ENCODE measurements around the gene FDX1.

Gene FDX1

DNA sequence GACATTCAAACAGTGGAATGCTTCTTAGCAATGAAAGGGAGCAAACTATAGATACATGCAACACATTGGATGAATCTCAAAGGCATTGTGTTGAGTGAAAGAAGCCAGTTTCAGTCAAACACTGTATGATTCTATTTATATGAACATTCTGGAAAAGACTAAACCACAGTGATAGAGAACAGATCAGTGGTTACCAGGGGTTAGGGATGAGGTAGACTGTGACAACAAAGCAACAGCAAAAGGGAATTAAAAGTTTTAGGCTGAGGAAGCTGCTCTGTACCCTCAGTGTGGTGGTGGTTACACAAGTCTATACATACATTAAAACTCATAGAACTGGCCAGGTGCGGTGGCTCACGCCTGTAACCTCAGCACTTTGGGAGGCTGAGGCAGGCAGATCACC, 23.0 kb downstream of the FDX1 start:
- no peaks in the 10 kb centered on the region for H3K27me3 ChIP-seq (ENCODE audit: insufficient read depth, poor library complexity, severe bottlenecking)
- DNase-seq (ENCODE audit: low read depth in 1 of 2, low spot score in 1 of 2) = no peak
- no peak for TF ChIP-seq GABPA (IDR thresholded peaks at IDR 0.05; ENCODE audit: low read depth)
- TF ChIP-seq, protein P1, sequence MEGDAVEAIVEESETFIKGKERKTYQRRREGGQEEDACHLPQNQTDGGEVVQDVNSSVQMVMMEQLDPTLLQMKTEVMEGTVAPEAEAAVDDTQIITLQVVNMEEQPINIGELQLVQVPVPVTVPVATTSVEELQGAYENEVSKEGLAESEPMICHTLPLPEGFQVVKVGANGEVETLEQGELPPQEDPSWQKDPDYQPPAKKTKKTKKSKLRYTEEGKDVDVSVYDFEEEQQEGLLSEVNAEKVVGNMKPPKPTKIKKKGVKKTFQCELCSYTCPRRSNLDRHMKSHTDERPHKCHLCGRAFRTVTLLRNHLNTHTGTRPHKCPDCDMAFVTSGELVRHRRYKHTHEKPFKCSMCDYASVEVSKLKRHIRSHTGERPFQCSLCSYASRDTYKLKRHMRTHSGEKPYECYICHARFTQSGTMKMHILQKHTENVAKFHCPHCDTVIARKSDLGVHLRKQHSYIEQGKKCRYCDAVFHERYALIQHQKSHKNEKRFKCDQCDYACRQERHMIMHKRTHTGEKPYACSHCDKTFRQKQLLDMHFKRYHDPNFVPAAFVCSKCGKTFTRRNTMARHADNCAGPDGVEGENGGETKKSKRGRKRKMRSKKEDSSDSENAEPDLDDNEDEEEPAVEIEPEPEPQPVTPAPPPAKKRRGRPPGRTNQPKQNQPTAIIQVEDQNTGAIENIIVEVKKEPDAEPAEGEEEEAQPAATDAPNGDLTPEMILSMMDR (IDR thresholded peaks at IDR 0.05; ENCODE audit: insufficient read depth, low read length) = no peak
- no peak for TF ChIP-seq SPI1 (IDR thresholded peaks at IDR 0.05; ENCODE audit: borderline replicate concordance, low read depth)
- no peak for TF ChIP-seq POLR2AphosphoS5 (IDR thresholded peaks at IDR 0.05; ENCODE audit: low read depth)
- TF ChIP-seq, protein P2, sequence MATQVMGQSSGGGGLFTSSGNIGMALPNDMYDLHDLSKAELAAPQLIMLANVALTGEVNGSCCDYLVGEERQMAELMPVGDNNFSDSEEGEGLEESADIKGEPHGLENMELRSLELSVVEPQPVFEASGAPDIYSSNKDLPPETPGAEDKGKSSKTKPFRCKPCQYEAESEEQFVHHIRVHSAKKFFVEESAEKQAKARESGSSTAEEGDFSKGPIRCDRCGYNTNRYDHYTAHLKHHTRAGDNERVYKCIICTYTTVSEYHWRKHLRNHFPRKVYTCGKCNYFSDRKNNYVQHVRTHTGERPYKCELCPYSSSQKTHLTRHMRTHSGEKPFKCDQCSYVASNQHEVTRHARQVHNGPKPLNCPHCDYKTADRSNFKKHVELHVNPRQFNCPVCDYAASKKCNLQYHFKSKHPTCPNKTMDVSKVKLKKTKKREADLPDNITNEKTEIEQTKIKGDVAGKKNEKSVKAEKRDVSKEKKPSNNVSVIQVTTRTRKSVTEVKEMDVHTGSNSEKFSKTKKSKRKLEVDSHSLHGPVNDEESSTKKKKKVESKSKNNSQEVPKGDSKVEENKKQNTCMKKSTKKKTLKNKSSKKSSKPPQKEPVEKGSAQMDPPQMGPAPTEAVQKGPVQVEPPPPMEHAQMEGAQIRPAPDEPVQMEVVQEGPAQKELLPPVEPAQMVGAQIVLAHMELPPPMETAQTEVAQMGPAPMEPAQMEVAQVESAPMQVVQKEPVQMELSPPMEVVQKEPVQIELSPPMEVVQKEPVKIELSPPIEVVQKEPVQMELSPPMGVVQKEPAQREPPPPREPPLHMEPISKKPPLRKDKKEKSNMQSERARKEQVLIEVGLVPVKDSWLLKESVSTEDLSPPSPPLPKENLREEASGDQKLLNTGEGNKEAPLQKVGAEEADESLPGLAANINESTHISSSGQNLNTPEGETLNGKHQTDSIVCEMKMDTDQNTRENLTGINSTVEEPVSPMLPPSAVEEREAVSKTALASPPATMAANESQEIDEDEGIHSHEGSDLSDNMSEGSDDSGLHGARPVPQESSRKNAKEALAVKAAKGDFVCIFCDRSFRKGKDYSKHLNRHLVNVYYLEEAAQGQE (IDR thresholded peaks at IDR 0.05; ENCODE audit: insufficient replicate concordance, low read depth) = no peak
- no peak overlapping the region for H3K27ac ChIP-seq (replicated peaks)
- no peak overlapping the region for H3K4me3 ChIP-seq (replicated peaks; ENCODE audit: insufficient read depth, low read length)

DNA sequence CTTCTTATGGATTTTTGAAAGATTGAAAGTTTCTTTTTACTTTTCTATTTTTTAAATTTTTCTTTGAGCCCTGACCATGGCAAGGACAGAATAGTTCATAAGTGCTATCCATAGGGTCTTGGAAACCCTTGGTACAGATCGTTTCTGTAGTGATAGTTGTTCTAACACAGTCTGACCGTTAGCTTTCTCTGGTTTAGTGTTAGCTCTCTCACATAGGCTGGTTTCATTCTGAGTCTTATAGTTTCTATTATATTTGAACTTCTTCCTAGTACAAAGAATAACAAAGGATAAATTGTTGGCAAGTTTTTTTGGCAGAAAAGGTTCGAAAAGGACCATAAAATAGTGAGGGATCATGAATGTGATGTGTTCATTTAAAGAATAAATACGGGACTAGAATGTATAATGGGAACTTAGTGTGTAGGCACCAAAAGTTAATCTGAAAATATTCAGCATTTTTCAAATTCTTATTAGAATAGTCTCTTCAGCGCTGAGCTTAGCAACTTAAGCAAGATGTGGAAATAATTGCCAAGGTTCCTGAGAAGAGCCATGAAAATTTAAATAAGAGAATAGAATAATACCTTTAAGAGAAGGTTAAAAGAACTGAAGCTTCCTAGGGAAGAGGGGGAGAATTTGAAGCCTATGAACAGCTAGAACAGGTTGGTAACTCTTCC, 24.1 kb downstream of the FDX1 start:
- DNase-seq (ENCODE audit: low read depth in 1 of 2, low spot score in 1 of 2) = no peak
- H3K27me3 ChIP-seq (ENCODE audit: insufficient read depth, poor library complexity, severe bottlenecking) = no peaks in the 10 kb centered on the region
- H3K27ac ChIP-seq (replicated peaks) = no peak overlapping the region
- TF ChIP-seq, protein P1 (IDR thresholded peaks at IDR 0.05; ENCODE audit: insufficient read depth, low read length) = no peak
- TF ChIP-seq, protein P2 (IDR thresholded peaks at IDR 0.05; ENCODE audit: insufficient replicate concordance, low read depth) = no peak
- TF ChIP-seq POLR2AphosphoS5 (IDR thresholded peaks at IDR 0.05; ENCODE audit: low read depth) (no peak), SPI1 (IDR thresholded peaks at IDR 0.05; ENCODE audit: borderline replicate concordance, low read depth) (no peak), GABPA (IDR thresholded peaks at IDR 0.05; ENCODE audit: low read depth) (no peak)
- no peak overlapping the region for H3K4me3 ChIP-seq (replicated peaks; ENCODE audit: insufficient read depth, low read length)

DNA sequence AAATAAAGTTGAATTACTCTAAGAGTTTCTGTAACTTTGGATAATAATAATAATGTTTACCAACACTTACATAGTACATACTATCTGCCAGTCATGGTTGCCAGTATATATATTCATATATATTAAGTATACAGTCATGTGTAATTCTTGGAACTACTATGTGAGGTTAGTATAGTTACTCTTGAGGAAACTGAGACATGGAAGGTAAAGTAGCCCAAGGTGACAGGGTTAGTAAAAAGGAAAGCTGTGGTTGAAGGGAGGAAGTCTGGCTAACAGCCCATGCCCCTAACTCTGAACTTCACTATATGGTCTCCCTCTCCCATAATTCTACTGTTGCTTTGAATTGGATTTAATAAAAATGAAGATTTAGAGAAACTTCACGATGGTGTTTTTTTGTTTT, 24.9 kb downstream of the FDX1 start:
- H3K27ac ChIP-seq (replicated peaks) = no peak overlapping the region
- H3K27me3 ChIP-seq (ENCODE audit: insufficient read depth, poor library complexity, severe bottlenecking) = no peaks in the 10 kb centered on the region
- no peak for DNase-seq (ENCODE audit: low read depth in 1 of 2, low spot score in 1 of 2)
- H3K4me3 ChIP-seq (replicated peaks; ENCODE audit: insufficient read depth, low read length) = no peak overlapping the region
- TF ChIP-seq GABPA (IDR thresholded peaks at IDR 0.05; ENCODE audit: low read depth) = no peak
- TF ChIP-seq POLR2AphosphoS5 (IDR thresholded peaks at IDR 0.05; ENCODE audit: low read depth) = no peak
- no peak for TF ChIP-seq SPI1 (IDR thresholded peaks at IDR 0.05; ENCODE audit: borderline replicate concordance, low read depth)
- TF ChIP-seq, protein P1 (IDR thresholded peaks at IDR 0.05; ENCODE audit: insufficient read depth, low read length) = no peak
- TF ChIP-seq, protein P2 (IDR thresholded peaks at IDR 0.05; ENCODE audit: insufficient replicate concordance, low read depth) = no peak
